Measurements from ENCODE around the gene DPH5. TPM values are rescaled to one million over a fixed set of nuclear protein-coding genes. Genes with fewer than 3 reads are reported as not detected.

The DPH5 gene
- polyA plus RNA-seq, 1 of the 3 experiments (the other 2 are of a cell fraction), result 36.6 TPM

- ChIA-PET CTCF (no interaction called here), POLR2A (no interaction called here)
Observed at GRCh38 chr1:101008229-101008834, 17.3 kb downstream of the DPH5 start.

DNA sequence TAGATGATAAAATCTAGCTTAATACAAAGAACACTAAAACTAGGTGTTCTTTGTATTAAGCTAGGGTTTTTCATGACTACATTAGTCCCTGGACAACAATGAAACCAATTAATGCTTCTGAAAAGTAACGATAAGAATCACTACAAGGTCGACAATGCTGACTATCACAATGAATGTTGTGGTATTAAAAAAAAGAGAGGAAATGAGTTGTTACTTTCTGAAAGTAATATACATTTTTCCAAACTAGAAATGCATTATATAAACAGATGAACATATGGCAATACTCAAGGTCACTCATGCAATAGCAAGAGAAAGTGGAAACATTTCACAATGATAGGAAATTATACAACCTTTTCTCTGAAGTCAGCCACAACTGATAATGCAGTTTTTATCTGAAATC, 19.0 kb downstream of the DPH5 start:
- TF ChIP-seq GABPA (IDR thresholded peaks at IDR 0.05; ENCODE audit: low read depth) (no peak), MEF2A (IDR thresholded peaks at IDR 0.05; ENCODE audit: borderline replicate concordance, low read depth) (no peak), SMC3 (IDR thresholded peaks at IDR 0.05; ENCODE audit: low read depth, low read length) (no peak), TCF12 (IDR thresholded peaks at IDR 0.05) (no peak), IRF3 (IDR thresholded peaks at IDR 0.05; ENCODE audit: low read depth, low read length) (no peak), MAX (IDR thresholded peaks at IDR 0.05; ENCODE audit: low read depth) (no peak), TAF1 (IDR thresholded peaks at IDR 0.05; ENCODE audit: borderline replicate concordance, low read depth, low read length) (no peak), RCOR1 (IDR thresholded peaks at IDR 0.05; ENCODE audit: low read length) (no peak), ELF1 (IDR thresholded peaks at IDR 0.05) (no peak), EP300 (IDR thresholded peaks at IDR 0.05; ENCODE audit: borderline replicate concordance in 1 of 2, low read depth in 1 of 2, low read length in 1 of 2) (no peak), NFIC (IDR thresholded peaks at IDR 0.05; ENCODE audit: borderline replicate concordance) (no peak), GATA2 (CRISPR knock-in tag; IDR thresholded peaks at IDR 0.05) (no peak), TEAD4 (IDR thresholded peaks at IDR 0.05; ENCODE audit: borderline replicate concordance, insufficient read depth) (no peak)

More at GRCh38 chr1:101008229-101008834, 17.3 kb downstream of the DPH5 start:
- Histone ChIP-seq H3K27ac (ENCODE audit: low read depth in 2 of 2, low read length in 1 of 2) (no peak overlapping the region), H3K79me2 (ENCODE audit: insufficient read depth) (no peaks in the 10 kb centered on the region), H3K27me3 (ENCODE audit: insufficient read depth) (no peaks in the 10 kb centered on the region), H3K4me1 (ENCODE audit: control insufficient read depth in 1 of 2, insufficient read depth in 2 of 2, low read depth in 1 of 2, low read length in 1 of 2) (no peaks in the 10 kb centered on the region), H3K4me2 (no peak overlapping the region), H4K20me1 (ENCODE audit: insufficient read depth) (no peaks in the 10 kb centered on the region), H3F3A (replicated peaks; ENCODE audit: insufficient read depth) (peaks cover 6% of the 10 kb centered on the region), H3K9me2 (no peaks in the 10 kb centered on the region), H2AFZ (ENCODE audit: low read depth) (no peak overlapping the region), H3K9ac (no peak overlapping the region), H3K36me3 (replicated peaks in 1 of 2; ENCODE audit: control insufficient read depth in 1 of 2, insufficient read depth in 2 of 2, low read length in 1 of 2) (peaks cover 19 to 32% of the 10 kb centered on the region in 2 experiments), H3K9me3 (no peaks in the 10 kb centered on the region), H3K4me3 (ENCODE audit: low read depth in 2 of 2, low read length in 1 of 2) (no peak overlapping the region)
- TF ChIP-seq MXI1 (IDR thresholded peaks at IDR 0.05; ENCODE audit: low read depth, low read length) (no peak), TAF1 (IDR thresholded peaks at IDR 0.05; ENCODE audit: borderline replicate concordance, low read depth, low read length) (no peak), PBX3 (IDR thresholded peaks at IDR 0.05) (no peak), RCOR1 (IDR thresholded peaks at IDR 0.05; ENCODE audit: low read length) (no peak), JUND (IDR thresholded peaks at IDR 0.05) (no peak), EZH2phosphoT487 (IDR thresholded peaks at IDR 0.05; ENCODE audit: borderline replicate concordance, low read depth) (no peak), SMC3 (IDR thresholded peaks at IDR 0.05; ENCODE audit: low read depth, low read length) (no peak), NFIC (IDR thresholded peaks at IDR 0.05; ENCODE audit: borderline replicate concordance) (no peak)
- TF ChIP-seq, protein P1, sequence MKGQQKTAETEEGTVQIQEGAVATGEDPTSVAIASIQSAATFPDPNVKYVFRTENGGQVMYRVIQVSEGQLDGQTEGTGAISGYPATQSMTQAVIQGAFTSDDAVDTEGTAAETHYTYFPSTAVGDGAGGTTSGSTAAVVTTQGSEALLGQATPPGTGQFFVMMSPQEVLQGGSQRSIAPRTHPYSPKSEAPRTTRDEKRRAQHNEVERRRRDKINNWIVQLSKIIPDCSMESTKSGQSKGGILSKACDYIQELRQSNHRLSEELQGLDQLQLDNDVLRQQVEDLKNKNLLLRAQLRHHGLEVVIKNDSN (IDR thresholded peaks at IDR 0.05; ENCODE audit: borderline replicate concordance, low read depth), result no peak
- WGBS (ENCODE audit: low lambda C conversion rate), result 96% methylated on average over 3 of the region's 3 CpGs
- DNase-seq, result no peak

More for the DNA sequence above, 19.0 kb downstream of the DPH5 start:
- Histone ChIP-seq H3K4me1 (ENCODE audit: control insufficient read depth in 1 of 2, insufficient read depth in 2 of 2, low read depth in 1 of 2, low read length in 1 of 2) (peaks cover 0 to 8% of the 10 kb centered on the region in 2 experiments; a peak in 2 of 4 replicates), H3F3A (replicated peaks; ENCODE audit: insufficient read depth) (peaks cover 6% of the 10 kb centered on the region), H3K27me3 (ENCODE audit: insufficient read depth) (no peaks in the 10 kb centered on the region), H3K9ac (no peak overlapping the region), H3K4me3 (ENCODE audit: low read depth in 2 of 2, low read length in 1 of 2) (no peak overlapping the region), H3K79me2 (ENCODE audit: insufficient read depth) (no peaks in the 10 kb centered on the region), H3K36me3 (replicated peaks in 1 of 2; ENCODE audit: control insufficient read depth in 1 of 2, insufficient read depth in 2 of 2, low read length in 1 of 2) (peaks cover 11 to 22% of the 10 kb centered on the region in 2 experiments), H4K20me1 (ENCODE audit: insufficient read depth) (no peaks in the 10 kb centered on the region), H2AFZ (ENCODE audit: low read depth) (no peak overlapping the region), H3K9me2 (no peaks in the 10 kb centered on the region), H3K27ac (ENCODE audit: low read depth in 2 of 2, low read length in 1 of 2) (no peak overlapping the region), H3K4me2 (no peak overlapping the region), H3K9me3 (no peaks in the 10 kb centered on the region)
- DNase-seq, result no peak
- 78% methylated on average over 2 of the region's 2 CpGs for WGBS (ENCODE audit: low lambda C conversion rate)
- POLR2A ChIA-PET, result no interaction called here
- CTCF ChIA-PET, result interaction anchor here (0.7 kb wide), 1 partner anchor 479 kb away, joined by 3 read pairs; no protein-coding TSS in a partner anchor

Data from SK-N-SH (cell line).